ENCODE measurements around the gene ATRAID. TPM values are rescaled to one million over a fixed set of nuclear protein-coding genes. Genes with fewer than 3 reads are reported as not detected.

Gene ATRAID
- polyA plus RNA-seq, 3 donors, result 93.7 to 176 (median 170) TPM

DNA sequence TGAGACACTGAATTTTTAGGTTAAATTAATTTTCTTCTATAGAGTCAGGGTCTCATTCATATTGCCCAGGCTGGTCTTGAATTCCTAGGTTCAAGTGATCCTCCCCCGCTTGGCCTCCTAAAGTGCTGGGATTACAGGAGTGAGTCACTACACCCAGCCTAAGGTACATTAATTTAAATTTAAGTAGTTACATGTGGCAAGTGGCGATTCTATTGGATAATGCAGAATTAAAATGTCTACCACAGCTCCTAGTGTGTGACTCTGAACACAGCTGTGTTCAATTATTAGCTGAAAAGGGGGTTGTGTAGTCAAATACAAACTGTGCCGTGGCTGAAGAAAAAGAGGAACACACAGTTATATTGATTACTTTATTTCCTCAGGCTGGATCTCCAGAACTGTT is 3.1 kb downstream of the ATRAID start:
- H3K27ac ChIP-seq (ENCODE audit: low read depth, low read length), result no peak overlapping the region
- 84 to 90% (median 86%) methylated on average over 3 of the region's 3 CpGs for WGBS, 3 donors

DNA sequence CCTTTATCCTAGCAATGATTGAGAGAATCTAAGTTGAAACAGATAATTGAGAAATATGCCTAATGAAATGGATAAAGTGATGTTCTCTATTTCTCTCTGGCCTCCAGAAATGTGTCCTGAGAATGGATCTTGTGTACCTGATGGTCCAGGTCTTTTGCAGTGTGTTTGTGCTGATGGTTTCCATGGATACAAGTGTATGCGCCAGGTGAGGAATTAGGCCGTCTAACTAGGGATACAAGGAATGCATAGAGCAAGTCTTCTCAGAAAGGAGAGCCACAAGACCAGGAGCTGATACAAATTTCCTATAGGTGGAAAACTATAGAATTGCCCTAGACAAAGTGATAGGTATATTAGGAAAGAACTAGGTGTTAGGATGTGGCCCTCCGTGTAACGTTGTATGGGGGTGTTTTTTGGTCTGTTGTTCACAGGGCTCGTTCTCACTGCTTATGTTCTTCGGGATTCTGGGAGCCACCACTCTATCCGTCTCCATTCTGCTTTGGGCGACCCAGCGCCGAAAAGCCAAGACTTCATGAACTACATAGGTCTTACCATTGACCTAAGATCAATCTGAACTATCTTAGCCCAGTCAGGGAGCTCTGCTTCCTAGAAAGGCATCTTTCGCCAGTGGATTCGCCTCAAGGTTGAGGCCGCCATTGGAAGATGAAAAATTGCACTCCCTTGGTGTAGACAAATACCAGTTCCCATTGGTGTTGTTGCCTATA is 4.7 kb downstream of the ATRAID start:
- WGBS, 3 donors, result 77 to 84% (median 82%) methylated on average over 13 of the region's 13 CpGs
- peak overlapping the region; percentile 46 for H3K27ac ChIP-seq (ENCODE audit: low read depth, low read length)

DNA sequence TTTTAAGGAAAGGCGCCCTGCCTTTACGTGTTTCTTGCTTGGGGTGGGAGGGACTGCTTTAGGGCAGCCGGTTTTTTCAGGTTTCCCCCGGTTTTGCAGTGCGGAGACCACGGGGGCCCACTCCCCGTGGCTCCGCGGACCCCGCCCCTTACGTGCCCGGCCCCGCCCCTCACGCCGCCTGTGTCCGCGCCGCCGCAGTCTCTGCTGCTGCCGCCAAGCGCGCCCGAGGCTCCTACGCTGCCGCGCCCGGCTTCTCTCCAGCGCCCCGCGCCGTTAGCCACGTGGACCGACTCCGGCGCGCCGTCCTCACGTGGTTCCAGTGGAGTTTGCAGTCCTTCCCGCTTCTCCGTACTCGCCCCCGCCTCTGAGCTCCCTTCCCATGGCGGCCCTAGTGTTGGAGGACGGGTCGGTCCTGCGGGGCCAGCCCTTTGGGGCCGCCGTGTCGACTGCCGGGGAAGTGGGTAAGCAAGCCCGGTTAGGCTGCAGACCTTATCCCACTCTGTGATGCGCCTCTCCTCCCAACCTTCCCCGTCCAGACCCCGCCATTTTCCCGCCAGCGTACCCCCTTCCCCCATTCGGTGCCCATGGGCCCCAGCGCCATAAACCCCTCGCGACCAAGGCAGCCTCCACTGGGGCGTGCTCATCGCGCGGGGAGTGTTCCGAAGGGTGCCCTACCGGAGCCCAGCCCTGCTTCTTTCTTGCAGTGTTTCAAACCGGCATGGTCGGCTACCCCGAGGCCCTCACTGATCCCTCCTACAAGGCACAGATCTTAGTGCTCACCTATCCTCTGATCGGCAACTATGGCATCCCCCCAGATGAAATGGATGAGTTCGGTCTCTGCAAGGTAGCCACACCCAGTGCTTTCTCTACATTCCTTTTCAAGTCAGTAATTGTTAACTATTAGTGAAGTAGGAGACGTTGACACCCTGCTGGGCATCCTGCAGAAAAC is 5.6 kb downstream of the ATRAID start, which contains the start of gene CAD:
CAD (plus strand) TSS at position 197 of the 949 bp plus-strand sequence; CDS start at position 380, 183 bp downstream.
- 1% methylated on average over 47 to 72 of the region's 72 CpGs for WGBS, 3 donors
- peak within 1 kb of the TSS; percentile 46 for H3K27ac ChIP-seq (ENCODE audit: low read depth, low read length)

DNA sequence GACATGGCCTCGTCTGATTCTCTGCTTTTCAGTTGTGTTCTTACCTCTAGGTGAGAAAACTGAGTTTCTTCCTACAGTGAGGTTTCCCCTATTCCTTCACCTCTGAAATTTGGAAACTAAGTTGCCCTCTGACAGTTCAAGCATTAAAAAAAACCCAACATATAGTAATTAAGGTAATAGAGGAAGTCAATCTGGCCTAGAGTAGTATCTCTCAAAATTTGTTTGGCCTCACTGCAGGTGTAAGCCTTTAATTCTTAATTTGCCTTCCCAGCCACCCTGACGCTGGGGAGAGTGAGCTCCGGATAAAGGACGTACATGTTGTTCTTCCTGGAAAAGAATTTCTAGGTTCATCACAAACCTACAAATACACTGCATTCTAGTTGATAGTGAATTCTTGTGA is 6.8 kb downstream of the ATRAID start:
- H3K27ac ChIP-seq (ENCODE audit: low read depth, low read length), result no peak overlapping the region
- WGBS, 3 donors, result 85 to 91% (median 85%) methylated on average over 4 of the region's 4 CpGs

DNA sequence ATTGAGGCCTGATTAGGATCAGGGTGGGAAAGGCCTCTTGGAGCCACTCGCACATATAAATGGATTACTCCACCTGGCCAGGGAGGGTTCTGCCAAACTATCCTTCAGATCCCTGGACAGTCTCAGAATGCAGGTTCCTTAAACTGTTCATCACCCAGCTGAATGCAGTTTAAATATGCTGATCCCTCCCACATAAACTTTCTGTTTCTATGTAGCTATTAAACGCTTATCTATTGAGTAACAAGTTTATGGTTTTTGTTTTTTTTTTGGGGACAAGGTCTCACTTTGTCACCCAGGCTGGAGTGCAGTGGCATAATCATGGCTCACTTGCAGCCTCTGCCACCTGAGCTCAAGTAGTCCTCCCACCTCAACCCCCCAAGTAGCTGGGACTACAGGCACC is 7.2 kb downstream of the ATRAID start:
- WGBS, 3 donors, result 83 to 94% (median 90%) methylated on average over 2 of the region's 2 CpGs
- H3K27ac ChIP-seq (ENCODE audit: low read depth, low read length), result no peak overlapping the region

DNA sequence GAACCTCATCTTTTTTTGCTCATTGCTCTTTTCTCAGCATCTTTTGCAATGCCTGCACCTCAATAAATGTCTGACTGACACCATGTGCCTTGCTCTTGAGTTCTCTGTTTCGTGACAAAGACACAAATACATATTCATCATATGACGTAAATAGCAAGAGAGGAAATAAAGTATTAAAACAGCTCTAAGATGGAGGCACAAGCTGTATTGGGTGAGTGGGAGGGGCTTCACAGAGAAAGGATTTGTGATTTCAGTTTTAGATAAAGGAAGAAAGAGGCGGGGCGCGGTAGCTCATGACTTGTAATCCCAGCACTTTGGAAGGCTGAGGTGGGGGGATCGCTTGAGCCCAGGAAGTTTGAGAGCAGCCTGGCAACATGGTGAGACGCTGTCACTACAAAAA is 8.2 kb downstream of the ATRAID start:
- H3K27ac ChIP-seq (ENCODE audit: low read depth, low read length), result no peak overlapping the region
- 93 to 98% (median 95%) methylated on average over 7 of the region's 7 CpGs for WGBS, 3 donors

DNA sequence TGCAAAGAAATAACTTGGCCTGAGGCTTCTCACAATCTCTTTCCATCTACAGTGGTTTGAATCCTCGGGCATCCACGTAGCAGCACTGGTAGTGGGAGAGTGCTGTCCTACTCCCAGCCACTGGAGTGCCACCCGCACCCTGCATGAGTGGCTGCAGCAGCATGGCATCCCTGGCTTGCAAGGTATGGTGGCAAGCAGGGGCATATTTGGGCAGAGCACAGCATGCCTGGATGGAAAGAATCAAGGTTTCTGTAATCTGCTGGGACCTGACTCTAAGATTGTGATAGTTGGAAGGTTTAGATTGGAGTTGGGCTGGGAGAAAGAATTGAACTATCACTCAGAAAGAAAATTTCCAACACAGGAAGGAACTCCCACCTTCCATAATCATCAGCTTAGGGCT is 9.3 kb downstream of the ATRAID start:
- H3K27ac ChIP-seq (ENCODE audit: low read depth, low read length), result no peak overlapping the region
- WGBS, 3 donors, result 90 to 94% (median 92%) methylated on average over 3 of the region's 3 CpGs

DNA sequence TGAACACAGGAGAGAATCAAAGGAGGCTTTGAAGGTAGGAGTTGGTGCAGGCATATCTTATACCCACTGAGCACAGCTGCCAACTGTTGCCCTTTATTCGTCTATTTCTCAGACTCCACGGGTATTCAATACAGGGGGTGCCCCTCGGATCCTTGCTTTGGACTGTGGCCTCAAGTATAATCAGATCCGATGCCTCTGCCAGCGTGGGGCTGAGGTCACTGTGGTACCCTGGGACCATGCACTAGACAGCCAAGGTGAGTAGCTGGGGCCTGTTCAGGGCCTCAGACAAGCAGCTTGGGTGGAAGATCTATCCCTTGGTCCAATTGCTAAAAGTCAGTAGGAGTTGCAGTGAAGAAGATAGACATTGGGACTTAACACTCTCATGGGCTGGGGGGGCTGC is 10.6 kb downstream of the ATRAID start:
- 94 to 97% (median 96%) methylated on average over 5 of the region's 5 CpGs for WGBS, 3 donors
- H3K27ac ChIP-seq (ENCODE audit: low read depth, low read length), result no peak overlapping the region

DNA sequence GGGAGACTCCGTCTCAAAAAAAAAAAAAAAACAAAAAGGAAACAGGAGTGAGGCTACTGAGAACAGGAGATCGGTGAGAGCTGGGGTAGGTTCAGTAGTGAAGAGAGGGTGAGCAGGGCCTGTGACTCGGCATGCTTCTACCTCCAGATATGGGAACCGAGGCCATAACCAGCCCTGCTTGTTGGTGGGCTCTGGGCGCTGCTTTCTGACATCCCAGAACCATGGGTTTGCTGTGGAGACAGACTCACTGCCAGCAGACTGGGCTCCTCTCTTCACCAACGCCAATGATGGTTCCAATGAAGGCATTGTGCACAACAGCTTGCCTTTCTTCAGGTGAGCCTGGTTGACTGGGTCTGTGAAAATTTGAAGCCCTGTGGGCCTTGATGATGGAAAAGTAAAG is 11.6 kb downstream of the ATRAID start:
- WGBS, 3 donors, result 94 to 100% (median 98%) methylated on average over 6 of the region's 6 CpGs
- no peak overlapping the region for H3K27ac ChIP-seq (ENCODE audit: low read depth, low read length)

DNA sequence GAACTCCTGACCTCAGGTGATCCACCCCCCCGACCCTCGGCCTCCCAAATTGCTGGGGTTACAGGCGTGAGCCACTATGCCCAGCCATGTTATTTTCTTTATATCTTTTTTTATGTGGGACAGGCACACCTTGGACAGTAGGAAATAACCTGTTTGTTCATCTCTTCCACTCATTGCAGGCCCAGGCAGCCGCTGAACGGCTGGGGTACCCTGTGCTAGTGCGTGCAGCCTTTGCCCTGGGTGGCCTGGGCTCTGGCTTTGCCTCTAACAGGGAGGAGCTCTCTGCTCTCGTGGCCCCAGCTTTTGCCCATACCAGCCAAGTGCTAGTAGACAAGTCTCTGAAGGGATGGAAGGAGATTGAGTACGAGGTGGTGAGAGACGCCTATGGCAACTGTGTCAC is 13.7 kb downstream of the ATRAID start:
- 93 to 95% (median 94%) methylated on average over 9 of the region's 9 CpGs for WGBS, 3 donors
- no peak overlapping the region for H3K27ac ChIP-seq (ENCODE audit: low read depth, low read length)

DNA sequence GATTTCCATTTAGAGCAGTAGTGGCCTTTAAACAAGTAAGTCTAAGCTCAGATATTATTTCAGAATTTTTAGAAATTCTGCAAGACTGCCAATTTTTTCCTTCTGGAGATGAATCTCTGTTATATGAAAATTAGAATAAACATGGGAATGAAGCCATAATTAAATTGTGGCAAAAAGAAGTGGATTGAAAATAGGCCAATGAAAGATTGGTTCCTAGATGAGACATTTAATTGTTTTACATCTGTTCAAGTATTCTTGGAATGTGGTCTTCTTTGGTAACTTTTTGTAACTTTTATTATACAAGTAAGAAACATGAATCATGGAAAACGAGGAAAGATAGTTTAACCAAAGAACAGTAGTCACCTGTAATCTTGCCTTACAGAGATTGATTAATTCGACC is 15.7 kb downstream of the ATRAID start:
- H3K27ac ChIP-seq (ENCODE audit: low read depth, low read length), result no peak overlapping the region
- 84 to 89% (median 88%) methylated on average over 2 of the region's 2 CpGs for whole genome bisulfite sequencing, 3 donors

DNA sequence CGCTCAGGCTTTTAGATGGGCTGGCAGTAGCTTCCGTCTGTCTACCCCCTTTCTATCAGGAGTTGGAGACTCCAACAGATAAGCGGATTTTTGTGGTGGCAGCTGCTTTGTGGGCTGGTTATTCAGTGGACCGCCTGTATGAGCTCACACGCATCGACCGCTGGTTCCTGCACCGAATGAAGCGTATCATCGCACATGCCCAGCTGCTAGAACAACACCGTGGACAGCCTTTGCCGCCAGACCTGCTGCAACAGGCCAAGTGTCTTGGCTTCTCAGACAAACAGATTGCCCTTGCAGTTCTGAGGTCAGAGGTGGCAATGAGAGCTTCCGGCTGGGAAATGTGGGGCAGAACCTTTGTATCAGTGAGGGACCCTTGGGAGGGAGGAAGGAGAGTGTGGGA is 20.1 kb downstream of the ATRAID start:
- 95 to 96% (median 95%) methylated on average over 13 of the region's 13 CpGs for WGBS, 3 donors
- H3K27ac ChIP-seq (ENCODE audit: low read depth, low read length), result no peak overlapping the region

DNA sequence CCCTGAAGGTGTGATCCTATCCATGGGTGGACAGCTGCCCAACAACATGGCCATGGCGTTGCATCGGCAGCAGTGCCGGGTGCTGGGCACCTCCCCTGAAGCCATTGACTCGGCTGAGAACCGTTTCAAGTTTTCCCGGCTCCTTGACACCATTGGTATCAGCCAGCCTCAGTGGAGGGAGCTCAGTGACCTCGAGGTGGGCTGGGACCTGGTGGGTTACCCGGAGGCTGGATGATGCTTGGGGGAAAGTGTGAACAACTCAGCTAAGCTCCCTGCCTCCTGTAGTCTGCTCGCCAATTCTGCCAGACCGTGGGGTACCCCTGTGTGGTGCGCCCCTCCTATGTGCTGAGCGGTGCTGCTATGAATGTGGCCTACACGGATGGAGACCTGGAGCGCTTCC is 21.5 kb downstream of the ATRAID start:
- 95 to 97% (median 95%) methylated on average over 14 of the region's 14 CpGs for WGBS, 3 donors
- H3K27ac ChIP-seq (ENCODE audit: low read depth, low read length), result no peak overlapping the region

DNA sequence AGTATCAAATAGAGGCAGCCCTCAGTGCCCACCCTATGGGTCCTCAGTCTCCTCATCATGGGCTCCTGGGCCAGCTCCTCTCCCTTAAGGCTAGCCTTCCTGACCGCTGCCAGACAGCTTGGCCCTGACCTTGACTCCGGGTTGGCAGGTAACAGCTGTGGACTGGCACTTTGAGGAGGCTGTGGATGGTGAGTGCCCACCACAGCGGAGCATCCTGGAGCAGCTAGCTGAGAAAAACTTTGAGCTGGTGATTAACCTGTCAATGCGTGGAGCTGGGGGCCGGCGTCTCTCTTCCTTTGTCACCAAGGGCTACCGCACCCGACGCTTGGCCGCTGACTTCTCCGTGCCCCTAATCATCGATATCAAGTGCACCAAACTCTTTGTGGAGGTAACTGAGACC is 24.3 kb downstream of the ATRAID start:
- no peak overlapping the region for H3K27ac ChIP-seq (ENCODE audit: low read depth, low read length)
- 92 to 96% (median 94%) methylated on average over 12 of the region's 12 CpGs for WGBS, 3 donors

DNA sequence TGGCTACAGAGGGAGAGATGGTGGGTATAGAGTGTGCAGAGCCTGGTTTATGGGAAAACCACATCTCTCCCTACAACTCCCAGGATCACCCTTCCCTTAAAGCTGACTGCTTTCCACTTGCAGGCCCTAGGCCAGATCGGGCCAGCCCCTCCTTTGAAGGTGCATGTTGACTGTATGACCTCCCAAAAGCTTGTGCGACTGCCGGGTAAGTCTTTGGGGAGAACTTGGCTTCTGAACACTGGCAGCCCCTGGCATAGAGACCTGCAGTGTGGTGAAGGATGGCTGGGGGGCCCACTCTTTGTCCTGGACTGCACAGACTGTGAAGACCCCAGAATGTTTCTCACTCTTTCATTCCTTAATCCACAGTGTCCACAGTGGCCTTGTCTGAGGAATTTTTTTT is 24.8 kb downstream of the ATRAID start:
- WGBS, 3 donors, result 89 to 95% (median 91%) methylated on average over 3 of the region's 3 CpGs
- H3K27ac ChIP-seq (ENCODE audit: low read depth, low read length), result no peak overlapping the region

DNA sequence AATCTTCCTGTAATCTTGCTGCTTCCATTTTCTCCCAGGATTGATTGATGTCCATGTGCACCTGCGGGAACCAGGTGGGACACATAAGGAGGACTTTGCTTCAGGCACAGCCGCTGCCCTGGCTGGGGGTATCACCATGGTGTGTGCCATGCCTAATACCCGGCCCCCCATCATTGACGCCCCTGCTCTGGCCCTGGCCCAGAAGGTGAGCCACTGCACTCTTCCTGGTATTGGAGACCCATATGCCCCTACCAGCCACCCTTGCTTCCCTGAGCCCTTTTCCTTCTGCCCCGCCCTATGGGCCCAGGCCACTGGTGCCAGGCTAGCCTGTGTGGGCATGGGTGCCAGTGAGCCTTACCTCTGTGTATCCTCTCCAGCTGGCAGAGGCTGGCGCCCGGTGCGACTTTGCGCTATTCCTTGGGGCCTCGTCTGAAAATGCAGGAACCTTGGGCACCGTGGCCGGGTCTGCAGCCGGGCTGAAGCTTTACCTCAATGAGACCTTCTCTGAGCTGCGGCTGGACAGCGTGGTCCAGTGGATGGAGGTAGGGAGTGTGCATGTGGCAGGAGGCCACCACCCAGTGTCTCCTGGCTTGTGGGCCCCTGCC is 25.6 kb downstream of the ATRAID start:
- 94 to 96% (median 95%) methylated on average over 15 of the region's 15 CpGs for WGBS, 3 donors

DNA sequence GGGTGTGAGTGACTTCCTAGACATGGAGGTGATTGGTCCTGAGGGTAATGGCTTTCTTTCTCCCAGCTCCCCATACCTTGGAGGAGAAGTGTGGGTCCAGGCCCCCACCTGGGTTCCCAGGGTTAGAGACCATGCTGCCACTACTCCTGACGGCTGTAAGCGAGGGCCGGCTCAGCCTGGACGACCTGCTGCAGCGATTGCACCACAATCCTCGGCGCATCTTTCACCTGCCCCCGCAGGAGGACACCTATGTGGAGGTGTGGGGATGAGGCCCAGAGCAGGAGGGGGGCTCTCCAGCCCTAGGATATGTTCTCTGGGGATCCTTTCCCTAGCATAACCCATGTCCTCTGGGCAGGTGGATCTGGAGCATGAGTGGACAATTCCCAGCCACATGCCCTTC is 27.1 kb downstream of the ATRAID start:
- 88 to 99% (median 95%) methylated on average over 8 of the region's 8 CpGs for WGBS, 3 donors
- H3K27ac ChIP-seq (ENCODE audit: low read depth, low read length), result no peak overlapping the region

More for the DNA sequence above, 25.6 kb downstream of the ATRAID start:
- no peak overlapping the region for H3K27ac ChIP-seq (ENCODE audit: low read depth, low read length)

DNA sequence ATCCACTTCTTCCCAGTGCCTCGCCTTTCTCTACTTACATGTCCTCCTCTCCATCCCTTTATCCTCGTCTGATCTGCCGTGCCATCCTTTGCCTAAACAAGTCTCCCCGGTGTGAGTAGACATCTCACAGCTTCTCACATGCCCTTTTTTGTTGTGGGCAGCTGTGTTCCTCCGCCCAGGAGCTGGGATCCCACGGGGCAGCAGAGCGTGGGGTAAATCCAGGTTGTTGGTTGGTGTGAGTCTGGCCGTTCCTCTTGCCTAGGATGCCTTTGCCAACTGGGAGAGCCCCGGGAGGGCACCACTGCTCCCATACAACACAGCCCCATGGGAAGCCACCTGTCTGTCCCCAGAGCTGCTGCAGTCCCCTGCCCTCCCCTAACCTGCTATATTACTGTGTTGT is 28.6 kb downstream of the ATRAID start:
- WGBS, 3 donors, result 92 to 93% (median 93%) methylated on average over 9 of the region's 9 CpGs
- no peak overlapping the region for H3K27ac ChIP-seq (ENCODE audit: low read depth, low read length)
